Anterior cingulate cortex (tissue), 58 donors: ENCODE results near the gene STK32C.
"Not testable (repeated sequence)": the region's sequence is repeated elsewhere in the genome, so short reads cannot be mapped to it uniquely, and the experiment has no call there.

Experiments used
- DNase-seq, 58 donors: peaks; one replicate each; lab custom pipeline; 2025; lab: John Stamatoyannopoulos, UW

The STK32C gene

GRCh38 chr10:132163826-132164515, 143.8 kb downstream of the STK32C start:
- no peak for DNase-seq

GRCh38 chr10:132163278-132163765, 144.4 kb downstream of the STK32C start:
- peak in 1 of 58 donors; percentile 43 for DNase-seq

GRCh38 chr10:132162590-132163277, 145.0 kb downstream of the STK32C start:
- no peak for DNase-seq

- no peak for DNase-seq
Observed at GRCh38 chr10:132162021-132162531, 145.7 kb downstream of the STK32C start.

- DNase-seq, result not testable (repeated sequence)
Observed at GRCh38 chr10:132160834-132161622, 146.7 kb downstream of the STK32C start.

GRCh38 chr10:132160231-132160630, 147.5 kb downstream of the STK32C start:
- DNase-seq, result not testable (repeated sequence)

- not testable (repeated sequence) for DNase-seq
Observed at GRCh38 chr10:132159302-132160230, 148.2 kb downstream of the STK32C start.

GRCh38 chr10:132158823-132159222, 148.9 kb downstream of the STK32C start:
- peak in 1 of 58 donors; percentile 39 for DNase-seq

GRCh38 chr10:132158122-132158741, 149.5 kb downstream of the STK32C start:
- no peak for DNase-seq
